ENCODE data around the gene MYO16. TPM values are rescaled to one million over a fixed set of nuclear protein-coding genes. Genes with fewer than 3 reads are reported as not detected.
"Not testable (repeated sequence)": the region's sequence is repeated elsewhere in the genome, so short reads cannot be mapped to it uniquely, and the experiment has no call there.

MYO16 gene
- total RNA-seq, 1 experiment from 2014 or later = 0.10 TPM

GRCh38 chr13:109010912-109011311 is 381.5 kb downstream of the MYO16 start:
- DNase-seq (ENCODE audit: extremely low read depth, low read depth) = no peak

GRCh38 chr13:109012115-109012514 is 382.7 kb downstream of the MYO16 start:
- DNase-seq (ENCODE audit: extremely low read depth, low read depth) = no peak

GRCh38 chr13:109021558-109021957 is 392.1 kb downstream of the MYO16 start:
- DNase-seq (ENCODE audit: extremely low read depth, low read depth) = no peak

- no peak for DNase-seq (ENCODE audit: extremely low read depth, low read depth)
Measured at GRCh38 chr13:109024611-109025010, 395.2 kb downstream of the MYO16 start.

- DNase-seq (ENCODE audit: extremely low read depth, low read depth) = no peak
Measured at GRCh38 chr13:109026266-109026665, 396.9 kb downstream of the MYO16 start.

GRCh38 chr13:109028624-109029023 is 399.2 kb downstream of the MYO16 start:
- DNase-seq (ENCODE audit: extremely low read depth, low read depth) = no peak

GRCh38 chr13:109033090-109033489 is 403.7 kb downstream of the MYO16 start:
- DNase-seq (ENCODE audit: extremely low read depth, low read depth) = no peak

- no peak for DNase-seq (ENCODE audit: extremely low read depth, low read depth)
Measured at GRCh38 chr13:109036078-109036780, 406.8 kb downstream of the MYO16 start.

GRCh38 chr13:109043636-109044035 is 414.2 kb downstream of the MYO16 start:
- DNase-seq (ENCODE audit: extremely low read depth, low read depth) = no peak

- DNase-seq (ENCODE audit: extremely low read depth, low read depth) = no peak
Measured at GRCh38 chr13:109055850-109056249, 426.4 kb downstream of the MYO16 start.

GRCh38 chr13:109058087-109058486 is 428.7 kb downstream of the MYO16 start:
- DNase-seq (ENCODE audit: extremely low read depth, low read depth) = no peak

GRCh38 chr13:109072505-109072904 is 443.1 kb downstream of the MYO16 start:
- DNase-seq (ENCODE audit: extremely low read depth, low read depth) = no peak

- no peak for DNase-seq (ENCODE audit: extremely low read depth, low read depth)
Measured at GRCh38 chr13:109074436-109074835, 445.0 kb downstream of the MYO16 start.

GRCh38 chr13:109074853-109075252 is 445.4 kb downstream of the MYO16 start:
- DNase-seq (ENCODE audit: extremely low read depth, low read depth) = no peak

- no peak for DNase-seq (ENCODE audit: extremely low read depth, low read depth)
Measured at GRCh38 chr13:109087916-109088623, 458.7 kb downstream of the MYO16 start.

GRCh38 chr13:109088624-109088917 is 459.2 kb downstream of the MYO16 start:
- DNase-seq (ENCODE audit: extremely low read depth, low read depth) = no peak

GRCh38 chr13:109090796-109091195 is 461.4 kb downstream of the MYO16 start:
- DNase-seq (ENCODE audit: extremely low read depth, low read depth) = no peak

- no peak for DNase-seq (ENCODE audit: extremely low read depth, low read depth)
Measured at GRCh38 chr13:109091249-109091648, 461.8 kb downstream of the MYO16 start.

GRCh38 chr13:109092186-109092585 is 462.8 kb downstream of the MYO16 start:
- not testable (repeated sequence) for DNase-seq (ENCODE audit: extremely low read depth, low read depth)

GRCh38 chr13:109093998-109094397 is 464.6 kb downstream of the MYO16 start:
- DNase-seq (ENCODE audit: extremely low read depth, low read depth) = no peak

GRCh38 chr13:109095126-109095525 is 465.7 kb downstream of the MYO16 start:
- DNase-seq (ENCODE audit: extremely low read depth, low read depth) = no peak

- DNase-seq (ENCODE audit: extremely low read depth, low read depth) = no peak
Measured at GRCh38 chr13:109096101-109096500, 466.7 kb downstream of the MYO16 start.

Data from NCI-H460 (cell line).